HepG2 (cell line): ENCODE data around the gene NME1. TPM values are rescaled to one million over a fixed set of nuclear protein-coding genes. Genes with fewer than 3 reads are reported as not detected.

ENCODE experiments used
- CCAR2 ChIP-seq: fragments of 200-400 bp; formaldehyde crosslinking; optimal IDR thresholded peaks from 2 replicates; pipeline ENCODE3; 2018; ENCODE audit warnings: low read depth, mild to moderate bottlenecking, low read length, moderate library complexity
- GATA4 ChIP-seq: sonication (generic); IDR thresholded peaks from 2 replicates; pipeline ENCODE4 v1.6.1; 2016; ENCODE audit warnings: antibody characterized with exemption, low read depth, borderline replicate concordance
- HNF1B ChIP-seq: sonication (generic); formaldehyde crosslinking; IDR thresholded peaks from 2 replicates; pipeline ENCODE4 v1.5.1; 2020; ENCODE audit warnings: mild to moderate bottlenecking, moderate library complexity, missing genetic modification reagents
- NFE2 ChIP-seq: sonication (generic); formaldehyde crosslinking; IDR thresholded peaks from 2 replicates; pipeline ENCODE4 v1.4.0; 2020; ENCODE audit warnings: missing genetic modification reagents
- NKX3-1 ChIP-seq: sonication (generic); formaldehyde crosslinking; IDR thresholded peaks from 2 replicates; pipeline ENCODE4 v1.5.0; 2020; ENCODE audit warnings: missing genetic modification reagents
- PITX1 ChIP-seq: sonication (generic); formaldehyde crosslinking; IDR thresholded peaks from 2 replicates; pipeline ENCODE4 v1.5.1; 2020; ENCODE audit warnings: mild to moderate bottlenecking, missing genetic modification reagents
- SMARCE1 ChIP-seq: fragments of 450-650 bp; IDR thresholded peaks from 2 replicates; pipeline ENCODE4 v1.6.1; 2017; ENCODE audit warnings: borderline replicate concordance
- SMYD3 ChIP-seq: sonication (generic); formaldehyde crosslinking; IDR thresholded peaks from 2 replicates; pipeline ENCODE4 v1.8.1; 2023; ENCODE audit warnings: mild to moderate bottlenecking, missing genetic modification reagents
- SNAPC4 ChIP-seq: sonication (generic); formaldehyde crosslinking; IDR thresholded peaks from 2 replicates; pipeline ENCODE4 v1.4.0; 2020; ENCODE audit warnings: mild to moderate bottlenecking, missing genetic modification reagents
- XBP1 ChIP-seq: sonication (generic); formaldehyde crosslinking; IDR thresholded peaks from 2 replicates; pipeline ENCODE4 v1.5.0; 2020; ENCODE audit warnings: missing genetic modification reagents
- ZFP91 ChIP-seq: sonication (generic); formaldehyde crosslinking; IDR thresholded peaks from 2 replicates; pipeline ENCODE4 v1.9.0; 2022; ENCODE audit warnings: missing genetic modification reagents, mild to moderate bottlenecking, borderline replicate concordance
- ZKSCAN5 ChIP-seq: sonication (generic); formaldehyde crosslinking; IDR thresholded peaks from 2 replicates; pipeline ENCODE4 v1.5.1; 2020; ENCODE audit warnings: mild to moderate bottlenecking, missing genetic modification reagents
- ZNF3 ChIP-seq: IDR thresholded peaks from 2 replicates; pipeline ENCODE4 v1.7.0; 2017; ENCODE audit warnings: inconsistent platforms
- ZNF441 ChIP-seq: sonication (generic); formaldehyde crosslinking; IDR thresholded peaks from 2 replicates; pipeline ENCODE4 v1.7.0; 2021; ENCODE audit warnings: missing genetic modification reagents, borderline replicate concordance
- ZNF576 ChIP-seq: sonication (generic); formaldehyde crosslinking; IDR thresholded peaks from 2 replicates; pipeline ENCODE4 v1.4.0; 2020; ENCODE audit warnings: mild to moderate bottlenecking, missing genetic modification reagents
- ZNF839 ChIP-seq: sonication (generic); formaldehyde crosslinking; IDR thresholded peaks from 2 replicates; pipeline ENCODE4 v1.4.0; 2020; ENCODE audit warnings: missing genetic modification reagents, mild to moderate bottlenecking, borderline replicate concordance
- ZSCAN12 ChIP-seq: sonication (generic); formaldehyde crosslinking; IDR thresholded peaks from 2 replicates; pipeline ENCODE4 v1.9.0; 2021; ENCODE audit warnings: mild to moderate bottlenecking, missing genetic modification reagents
- ZSCAN31 ChIP-seq: sonication (generic); formaldehyde crosslinking; IDR thresholded peaks from 2 replicates; pipeline ENCODE4 v1.5.0; 2020; ENCODE audit warnings: low read depth, mild to moderate bottlenecking, missing genetic modification reagents
- polyA plus RNA-seq, 8 experiments: library from polyadenylated mRNA; depleted of rRNA in 3 of 8; stranded (reverse) in 7 of 8; unstranded in 1 of 8; fragments of >200 nt; fragmentation: Illumina TruSeq in 4 of 8; extraction: Trizol in 4 of 8; gene quantifications; 2 replicates each; pipeline versions ENCODE4 v1.2.1 to v1.2.3, GENCODE V29; 2011 to 2016; ENCODE audit warnings: low read depth in 4 of 8, missing spikeins in 1 of 8, mixed read lengths in 1 of 8; ENCODE audit not compliant: insufficient read depth in 1 of 8
- total RNA-seq, 5 experiments: library from RNA; depleted of rRNA; stranded (reverse); fragments of >200 nt; fragmentation: Illumina TruSeq; extraction: Trizol; gene quantifications; 2 replicates each; pipeline ENCODE4 v1.2.3, GENCODE V29; 2016; ENCODE audit warnings: low read depth in 1 of 5

The NME1 gene
- total and polyA plus RNA-seq, 2 of the 13 experiments (the other 11 are each of a cell fraction or from before 2014, with no cell fraction given), result 295 to 516 TPM

- TF ChIP-seq ZNF576 (CRISPR knock-in tag) (no peak), PITX1 (CRISPR knock-in tag) (0 out of 2 replicates have a peak, but pooled peaks have one; percentile 40), SMARCE1 (no peak), CCAR2 (peak; percentile 65), NKX3-1 (CRISPR knock-in tag) (no peak), ZNF839 (CRISPR knock-in tag) (no peak; the same call in 1 of the 2 replicates), ZSCAN31 (CRISPR knock-in tag) (no peak), SMYD3 (CRISPR knock-in tag) (peak; percentile 77; the same call in 1 of the 2 replicates), ZNF3 (no peak), ZKSCAN5 (CRISPR knock-in tag) (0 out of 2 replicates have a peak, but pooled peaks have one; percentile 26), ZNF441 (CRISPR knock-in tag) (no peak), HNF1B (peak; percentile 72; the same call in 1 of the 2 replicates), XBP1 (CRISPR knock-in tag) (0 out of 2 replicates have a peak, but pooled peaks have one; percentile 57), ZSCAN12 (CRISPR knock-in tag) (no peak), ZFP91 (CRISPR knock-in tag) (peak; percentile 66; the same call in 1 of the 2 replicates), GATA4 (no peak), NFE2 (CRISPR knock-in tag) (no peak), SNAPC4 (CRISPR knock-in tag) (no peak)
These were observed 13.9 kb downstream of the NME1 start (continued) for GRCh38 chr17:51166987-51167931.
